GM19099 (cell line): Measurements from ENCODE around the gene TNFAIP2.

Source experiments
- POLR2A ChIP-seq: IDR thresholded peaks from 3 replicates; pipeline ENCODE4 v1.6.1; 2011; ENCODE audit warnings: low read depth; ENCODE audit not compliant: insufficient read length; ENCODE audit errors: extremely low read depth

The TNFAIP2 gene

GRCh38 chr14:103163199-103163598, 39.9 kb downstream of the TNFAIP2 start:
- TF ChIP-seq POLR2A, result no peak

DNA sequence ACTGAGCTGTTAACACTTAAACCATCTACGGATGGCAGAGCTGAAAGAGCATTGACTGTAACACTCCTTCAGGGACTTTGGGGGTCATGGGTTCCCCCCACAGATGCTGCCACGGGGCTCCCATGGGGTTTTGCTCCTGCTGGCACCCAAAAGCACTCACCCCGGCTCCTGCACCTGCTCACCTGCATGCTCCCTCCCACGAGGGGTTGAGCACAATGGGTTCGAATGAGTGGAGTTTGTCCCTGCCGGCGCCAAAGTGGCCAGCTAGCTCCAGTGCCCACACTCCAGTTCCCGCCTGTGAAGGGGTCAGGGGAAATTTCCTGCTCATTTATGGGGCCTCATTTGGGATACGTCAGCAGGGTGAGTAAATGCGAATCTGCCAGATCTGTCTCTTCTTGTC, 40.7 kb downstream of the TNFAIP2 start:
- no peak for TF ChIP-seq POLR2A

DNA sequence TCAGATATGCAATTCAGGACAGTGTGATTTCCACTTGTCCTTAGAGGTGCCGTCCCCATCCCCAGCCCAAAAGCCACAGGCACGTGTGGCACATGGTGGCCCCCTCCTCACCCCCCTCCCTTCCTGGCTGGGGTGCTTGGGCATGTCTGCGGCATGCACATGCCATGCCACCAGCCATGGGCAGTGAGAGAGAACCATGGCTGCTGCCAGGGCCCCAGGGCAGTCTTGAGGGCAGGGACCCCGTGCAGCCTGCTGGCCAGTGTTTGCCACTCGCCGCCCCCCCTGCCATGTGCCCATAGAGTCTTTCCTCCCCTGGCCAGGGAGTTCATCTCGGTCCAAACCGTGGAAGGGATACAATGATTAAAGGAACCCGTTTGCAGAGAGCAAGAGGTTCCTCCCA, 41.5 kb downstream of the TNFAIP2 start:
- TF ChIP-seq POLR2A, result no peak

DNA sequence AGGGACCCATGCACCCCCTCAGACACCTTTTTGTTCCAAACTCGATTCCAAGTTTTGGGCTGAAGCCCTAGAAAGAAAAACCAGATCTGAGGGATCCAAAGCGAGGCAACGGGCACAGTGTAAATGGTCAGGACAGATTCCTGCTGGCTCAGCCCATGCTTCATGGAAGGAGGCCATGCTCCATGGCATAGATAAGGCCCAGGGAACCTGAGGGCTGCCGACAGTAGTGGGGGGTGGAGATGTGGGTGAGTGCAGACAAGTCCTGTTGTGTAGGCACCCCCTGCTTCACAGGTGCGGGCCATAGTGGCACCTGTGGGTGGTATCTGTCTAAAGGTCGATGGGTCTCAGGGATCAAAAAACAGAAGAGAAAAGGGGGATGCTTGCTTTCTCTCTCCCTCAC, 42.1 kb downstream of the TNFAIP2 start:
- TF ChIP-seq POLR2A, result no peak

GRCh38 chr14:103169954-103170353, 46.7 kb downstream of the TNFAIP2 start:
- TF ChIP-seq POLR2A, result no peak

DNA sequence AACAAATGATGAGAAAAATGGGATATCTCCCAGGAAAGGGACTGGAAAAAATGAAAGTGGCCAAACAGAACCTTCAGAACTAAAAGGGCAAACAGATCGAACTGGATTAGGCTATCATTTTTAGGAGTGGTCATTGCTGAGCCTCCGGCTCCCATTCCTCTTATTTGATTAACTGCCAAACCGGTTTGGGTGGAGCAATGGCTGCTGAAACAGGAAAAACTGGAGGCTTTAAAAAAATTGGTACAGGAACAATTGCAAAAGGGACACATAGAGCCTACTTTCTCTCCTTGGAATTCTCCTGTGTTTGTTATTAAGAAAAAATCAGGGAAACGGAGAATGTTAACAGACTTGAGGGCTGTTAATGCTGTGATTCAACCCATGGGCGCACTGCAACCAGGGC, 49.7 kb downstream of the TNFAIP2 start:
- TF ChIP-seq POLR2A, result no peak

GRCh38 chr14:103177376-103177775, 54.1 kb downstream of the TNFAIP2 start:
- TF ChIP-seq POLR2A, result no peak

GRCh38 chr14:103178521-103178920, 55.3 kb downstream of the TNFAIP2 start:
- no peak for TF ChIP-seq POLR2A

- TF ChIP-seq POLR2A, result no peak
Observed at GRCh38 chr14:103179094-103179493, 55.8 kb downstream of the TNFAIP2 start.

- TF ChIP-seq POLR2A, result no peak
Observed at GRCh38 chr14:103180331-103180730, 57.1 kb downstream of the TNFAIP2 start.

DNA sequence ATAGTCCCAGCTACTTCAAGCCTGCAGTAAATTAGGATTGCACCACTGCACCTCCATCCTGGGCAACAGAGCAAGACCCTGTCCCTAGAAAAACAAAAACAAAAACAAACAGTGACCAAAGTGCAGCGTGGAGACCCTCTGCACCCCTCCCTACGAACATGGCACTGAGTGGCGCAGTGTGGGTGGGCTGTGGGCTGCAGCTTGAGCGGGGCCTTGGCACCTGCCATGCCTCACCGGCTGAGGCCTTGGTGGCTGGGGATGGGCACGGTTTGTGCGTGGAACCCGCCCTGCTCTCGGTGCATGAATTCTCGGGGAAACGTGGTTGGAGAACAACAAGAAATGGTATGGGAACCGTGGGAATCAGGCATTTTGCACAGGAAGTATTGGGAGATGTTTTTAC, 60.8 kb downstream of the TNFAIP2 start:
- no peak for TF ChIP-seq POLR2A

DNA sequence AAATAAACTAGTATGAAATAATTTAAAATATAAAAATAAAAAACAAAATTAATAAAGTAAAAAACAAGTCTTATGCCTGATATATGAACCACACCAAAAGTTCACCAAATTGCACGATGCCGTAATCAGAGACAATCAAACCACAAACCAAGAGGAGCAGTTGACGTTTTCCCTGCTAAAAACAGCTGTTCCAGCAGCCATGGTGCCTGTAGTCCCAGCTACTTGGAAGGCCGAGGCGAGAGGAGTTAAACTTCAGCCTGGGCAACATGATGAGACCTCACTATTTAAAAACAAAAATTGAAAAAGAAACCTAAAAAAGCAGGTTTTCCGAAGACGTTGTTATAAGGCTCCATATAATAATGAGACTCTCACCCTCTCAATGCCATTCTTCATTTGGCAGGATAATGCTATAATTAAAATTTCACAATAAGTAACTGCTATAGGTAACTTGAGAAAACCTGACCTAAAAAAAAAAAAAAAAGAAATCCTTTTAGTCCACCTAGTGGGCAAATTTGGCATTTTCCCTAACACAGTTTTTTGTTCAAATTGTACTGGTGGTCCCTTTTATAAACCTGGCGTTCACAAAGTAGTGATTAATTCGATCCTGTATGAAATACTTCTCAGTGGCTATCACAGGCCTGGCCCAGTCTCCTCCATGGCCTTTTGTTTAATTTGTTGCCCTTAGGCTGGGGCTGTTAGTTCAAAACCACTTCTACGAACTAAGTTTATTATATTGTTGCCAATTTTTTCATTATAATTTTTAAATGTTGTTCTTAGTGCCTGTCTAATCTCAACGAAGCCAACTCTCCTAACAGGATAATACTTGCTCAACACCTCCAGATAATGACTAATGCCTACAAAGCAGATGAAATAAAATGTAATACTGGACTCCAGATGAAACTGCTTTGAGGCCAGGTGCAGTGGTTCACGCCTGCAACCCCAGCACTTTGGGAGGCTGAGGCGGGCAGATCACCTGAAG, 62.1 kb downstream of the TNFAIP2 start:
- no peak for TF ChIP-seq POLR2A

- no peak for TF ChIP-seq POLR2A
Observed at GRCh38 chr14:103186241-103186822, 63.1 kb downstream of the TNFAIP2 start.
